ENCODE measurements around the gene RPS15.

GRCh38 chr19:1456121-1456900 lies 18.1 kb downstream of the RPS15 start:
- TF ChIP-seq CTCF (IDR thresholded peaks at IDR 0.05) (no peak), EP300 (IDR thresholded peaks at IDR 0.05) (no peak), POLR2A (IDR thresholded peaks at IDR 0.05; ENCODE audit: low read depth) (no peak)

Data from esophagus muscularis mucosa (tissue), 4 donors.